Coronary artery (tissue), 2 donors: ENCODE data around the gene TPM1.

ENCODE experiments used
- DNase-seq: peaks from one replicate; pipeline ENCODE4 v3.0.0-alpha.2; 2017; ENCODE audit warnings: low spot score
- H3K27ac ChIP-seq, 2 donors: fragments of 200-600 bp; sonication (generic); one replicate each; pipeline ENCODE4 v1.5.1; 2016 to 2019
- H3K4me3 ChIP-seq: fragments of 200-600 bp; sonication (generic); 2 replicates; pipeline ENCODE4 v1.5.1; 2016; ENCODE audit warnings: mild to moderate bottlenecking, moderate library complexity
- CTCF ChIP-seq: fragments of 200-600 bp; sonication (generic); IDR thresholded peaks from one replicate; pipeline ENCODE4 v1.5.1; 2019; ENCODE audit warnings: antibody characterized with exemption

The TPM1 gene

GRCh38 chr15:63023351-63023945, 19.1 kb upstream of the TPM1 start:
- peak overlapping the region; percentile 5 to 80 for H3K27ac ChIP-seq
- DNase-seq, result no peak
- no peak for TF ChIP-seq CTCF
- no peak overlapping the region for H3K4me3 ChIP-seq

- no peak for DNase-seq
- H3K4me3 ChIP-seq, result no peak overlapping the region
- H3K27ac ChIP-seq, result no peak overlapping the region
- no peak for TF ChIP-seq CTCF
Observed at GRCh38 chr15:63025460-63025859, 17.1 kb upstream of the TPM1 start.

DNA sequence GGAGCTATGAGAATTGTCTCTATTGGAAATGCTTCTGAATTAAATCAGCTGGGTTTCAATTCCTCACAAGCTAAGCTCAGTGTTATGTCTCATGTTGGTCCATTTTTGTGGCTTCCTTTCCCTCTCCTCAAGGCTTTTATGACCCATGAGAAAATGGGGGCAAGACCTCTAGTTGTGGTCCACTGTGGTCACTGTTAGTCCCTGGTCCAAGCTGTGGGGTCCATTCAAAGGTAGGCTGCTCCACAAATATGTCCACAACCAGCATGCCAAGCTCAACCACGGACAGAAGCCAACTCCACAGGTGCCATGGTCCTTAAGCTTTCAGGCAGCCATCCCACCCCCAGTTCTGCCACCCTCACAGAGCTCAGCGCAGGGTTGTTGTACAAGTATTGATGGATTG, 14.9 kb upstream of the TPM1 start:
- no peak overlapping the region for H3K4me3 ChIP-seq
- H3K27ac ChIP-seq, result no peak overlapping the region
- no peak for TF ChIP-seq CTCF
- peak; percentile 19 for DNase-seq

DNA sequence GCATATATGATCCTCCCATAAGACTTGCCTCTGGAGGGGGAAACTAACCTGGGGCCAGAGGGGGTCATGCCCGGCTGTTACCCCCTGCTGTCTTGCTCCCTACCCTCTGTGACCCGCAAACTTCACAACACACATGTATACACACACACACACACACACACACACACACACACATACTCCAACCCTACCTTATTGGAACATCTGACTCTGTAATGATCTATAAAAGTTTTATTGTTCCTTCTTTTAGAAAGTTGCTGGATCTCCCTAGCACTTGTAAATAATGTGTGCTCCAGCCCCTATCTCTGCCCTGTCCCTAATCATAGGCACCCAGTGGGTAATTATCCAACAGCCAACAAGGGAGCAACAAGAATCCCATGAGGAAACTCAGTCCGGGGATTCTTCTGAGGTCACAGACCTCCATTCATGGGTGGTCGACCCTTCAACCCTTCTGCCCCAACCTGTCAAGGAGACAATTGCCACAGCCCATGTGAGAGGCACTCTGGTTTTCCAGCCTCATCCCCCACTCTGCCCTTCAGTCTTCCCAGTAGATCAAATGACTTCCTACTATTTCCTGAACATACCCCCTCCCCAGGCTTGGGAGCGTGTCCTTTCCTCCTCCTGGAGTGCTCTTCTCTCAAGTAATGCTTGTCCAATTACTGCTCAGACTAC, 14.0 kb upstream of the TPM1 start:
- peak; percentile 55 for DNase-seq
- Histone ChIP-seq H3K27ac (no peak overlapping the region), H3K4me3 (no peak overlapping the region)
- TF ChIP-seq CTCF, result no peak

DNA sequence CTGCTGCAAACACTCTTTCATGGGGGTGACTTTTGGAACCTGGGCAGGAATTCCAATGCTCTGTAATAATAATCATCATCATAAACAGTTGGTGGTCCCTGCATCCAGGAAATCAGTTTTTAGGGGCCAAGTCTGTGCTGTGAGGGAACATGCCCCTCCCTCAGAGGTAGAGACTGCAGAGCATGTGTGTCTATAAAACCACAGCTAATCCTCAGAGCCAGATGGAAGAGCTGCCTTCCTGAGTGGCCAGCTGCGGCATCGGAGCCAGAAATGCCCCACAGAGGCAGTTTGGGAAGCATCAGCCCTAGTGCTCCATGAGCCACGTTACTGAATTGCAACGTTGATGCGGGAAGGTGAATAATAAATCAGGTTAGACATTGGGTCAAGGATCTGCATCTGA, 12.9 kb upstream of the TPM1 start:
- Histone ChIP-seq H3K27ac (peak overlapping the region in 1 of 2 donors; percentile 47), H3K4me3 (no peak overlapping the region)
- peak; percentile 45 for DNase-seq
- no peak for TF ChIP-seq CTCF

- TF ChIP-seq CTCF, result no peak
- Histone ChIP-seq H3K27ac (peak overlapping the region in 1 of 2 donors; percentile 47), H3K4me3 (no peak overlapping the region)
- DNase-seq, result no peak
Observed at GRCh38 chr15:63030101-63030551, 12.4 kb upstream of the TPM1 start.

DNA sequence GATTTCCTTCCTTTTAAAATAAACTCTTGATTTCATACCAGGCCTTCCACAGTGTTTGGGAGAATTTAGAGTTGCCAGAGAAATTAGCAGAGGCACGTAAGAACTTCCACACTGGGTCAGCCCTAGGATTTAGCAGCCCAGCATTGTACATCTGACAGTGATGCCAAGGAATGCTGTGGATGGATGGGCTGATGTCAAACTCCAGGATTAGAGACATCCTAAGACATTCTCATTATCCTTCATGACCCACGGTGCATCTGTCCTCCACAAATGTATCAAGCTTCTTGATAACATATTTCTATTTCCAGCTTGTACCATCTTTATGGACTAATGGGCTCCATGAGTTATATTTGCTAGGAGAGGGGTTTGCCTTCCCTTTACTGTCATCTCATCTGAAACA, 8.0 kb upstream of the TPM1 start:
- no peak for DNase-seq
- TF ChIP-seq CTCF, result no peak
- no peak overlapping the region for H3K4me3 ChIP-seq
- H3K27ac ChIP-seq, result no peak overlapping the region
